GM19035 (cell line): ENCODE results near the gene SIN3B.
"Not testable (repeated sequence)": the region's sequence is repeated elsewhere in the genome, so short reads cannot be mapped to it uniquely, and the experiment has no call there.

Source experiments
- ATAC-seq: cut with Tn5 transposase; IDR thresholded peaks from one replicate; pipeline ENCODE4 v1.9.1; 2021; ENCODE audit not compliant: unreplicated experiment

SIN3B gene

GRCh38 chr19:16868423-16869130 is 39.4 kb downstream of the SIN3B start:
- no peak for ATAC-seq

- no peak for ATAC-seq
Observed at GRCh38 chr19:16869331-16869972, 40.3 kb downstream of the SIN3B start.

GRCh38 chr19:16871871-16872270 is 42.7 kb downstream of the SIN3B start:
- ATAC-seq = no peak

GRCh38 chr19:16872728-16873127 is 43.5 kb downstream of the SIN3B start:
- ATAC-seq = no peak

- ATAC-seq = no peak
Observed at GRCh38 chr19:16873594-16873993, 44.4 kb downstream of the SIN3B start.

GRCh38 chr19:16874250-16874977 is 45.2 kb downstream of the SIN3B start:
- ATAC-seq = no peak

- ATAC-seq = not testable (repeated sequence)
Observed at GRCh38 chr19:16874978-16875299, 45.7 kb downstream of the SIN3B start.

GRCh38 chr19:16875584-16876555 is 46.7 kb downstream of the SIN3B start:
- ATAC-seq = no peak

GRCh38 chr19:16876904-16877361 is 47.7 kb downstream of the SIN3B start:
- ATAC-seq = no peak

GRCh38 chr19:16877581-16877980 is 48.4 kb downstream of the SIN3B start:
- ATAC-seq = no peak

- no peak for ATAC-seq
Observed at GRCh38 chr19:16878181-16878965, 49.2 kb downstream of the SIN3B start.

- ATAC-seq = no peak
Observed at GRCh38 chr19:16880884-16881554, 51.8 kb downstream of the SIN3B start.

GRCh38 chr19:16882146-16882545 is 52.9 kb downstream of the SIN3B start:
- ATAC-seq = no peak

- no peak for ATAC-seq
Observed at GRCh38 chr19:16883522-16883921, 54.3 kb downstream of the SIN3B start.

GRCh38 chr19:16885166-16885565 is 56.0 kb downstream of the SIN3B start:
- no peak for ATAC-seq

GRCh38 chr19:16886305-16886880 is 57.2 kb downstream of the SIN3B start:
- ATAC-seq = no peak

- ATAC-seq = no peak
Observed at GRCh38 chr19:16887353-16888265, 58.4 kb downstream of the SIN3B start.
